SK-N-SH (cell line): ENCODE data around the gene PRR22. TPM values are rescaled to one million over a fixed set of nuclear protein-coding genes. Genes with fewer than 3 reads are reported as not detected.

Source experiments
- CTCF ChIA-PET: fragments of 300-600, 350-600 bp; formaldehyde crosslinking; extraction: SDS; loops from one replicate; lab custom pipeline; 2021; lab: Yijun Ruan, JAX
- POLR2A ChIA-PET: fragments of 350-600 bp; sonication (Branson Sonifier 250); formaldehyde crosslinking; extraction: SDS; loops from one replicate; lab custom pipeline; 2020; ENCODE audit warnings: antibody characterized with exemption, inconsistent platforms; lab: Yijun Ruan, JAX
- DNase-seq: peaks from one replicate; pipeline ENCODE4 v3.0.0; 2012
- H2AFZ ChIP-seq: fragments of 200-600 bp; sonication (generic); 2 replicates; pipeline ENCODE4 v1.8.1; 2016; ENCODE audit warnings: antibody characterized with exemption, mild to moderate bottlenecking, low read depth
- H3F3A ChIP-seq: fragments of 200-600 bp; sonication (generic); replicated peaks from 2 replicates; pipeline ENCODE3; 2016; ENCODE audit warnings: antibody characterized with exemption, mild to moderate bottlenecking; ENCODE audit not compliant: insufficient read depth
- H3K27ac ChIP-seq, 2 experiments: fragments of 200-500 bp in 1 of 2; fragments of 200-600 bp in 1 of 2; sonication (Bioruptor generic) in 1 of 2; sonication (generic), shearing (Covaris generic) in 1 of 2; 2 replicates each; pipeline versions ENCODE4 v1.5.1 to v1.6.1; 2014 to 2016; ENCODE audit warnings: low read depth in 2 of 2, inconsistent platforms in 1 of 2, low read length in 1 of 2, mild to moderate bottlenecking in 1 of 2, mixed read lengths in 1 of 2
- H3K27me3 ChIP-seq: fragments of 200-600 bp; sonication (generic), shearing (Covaris generic); 2 replicates; pipeline ENCODE4 v1.6.1; 2016; ENCODE audit warnings: mixed run types; ENCODE audit not compliant: insufficient read depth
- H3K36me3 ChIP-seq, 2 experiments: fragments of 200-500 bp in 1 of 2; fragments of 200-600 bp in 1 of 2; sonication (Bioruptor generic) in 1 of 2; sonication (generic) in 1 of 2; replicated peaks in 1 of 2; 2 replicates each; pipeline versions ENCODE3 to v1.5.1; 2014 to 2016; ENCODE audit warnings: low read length in 1 of 2, mild to moderate bottlenecking in 1 of 2; ENCODE audit not compliant: insufficient read depth in 2 of 2, control insufficient read depth in 1 of 2
- H3K4me1 ChIP-seq, 2 experiments: fragments of 200-500 bp in 1 of 2; fragments of 200-600 bp in 1 of 2; sonication (Bioruptor generic) in 1 of 2; sonication (generic), shearing (Covaris generic) in 1 of 2; 2 replicates each; pipeline versions ENCODE4 v1.5.1 to v1.6.1; 2014 to 2016; ENCODE audit warnings: low read depth in 1 of 2, low read length in 1 of 2, mixed run types in 1 of 2; ENCODE audit not compliant: insufficient read depth in 2 of 2, control insufficient read depth in 1 of 2
- H3K4me2 ChIP-seq: fragments of 200-600 bp; sonication (generic), shearing (Covaris generic); 2 replicates; pipeline ENCODE4 v1.6.1; 2017; ENCODE audit warnings: mixed run types
- H3K4me3 ChIP-seq, 2 experiments: fragments of 200-500 bp in 1 of 2; fragments of 200-600 bp in 1 of 2; sonication (Bioruptor generic) in 1 of 2; sonication (generic), shearing (Covaris generic) in 1 of 2; 2 replicates each; pipeline versions ENCODE4 v1.5.1 to v1.8.1; 2014 to 2016; ENCODE audit warnings: low read depth in 2 of 2, inconsistent platforms in 1 of 2, low read length in 1 of 2, mild to moderate bottlenecking in 1 of 2, mixed read lengths in 1 of 2, moderate library complexity in 1 of 2
- H3K79me2 ChIP-seq: fragments of 200-600 bp; sonication (generic); 2 replicates; pipeline ENCODE4 v1.8.1; 2017; ENCODE audit warnings: mild to moderate bottlenecking; ENCODE audit not compliant: insufficient read depth
- H3K9ac ChIP-seq: fragments of 200-600 bp; sonication (generic); 2 replicates; pipeline ENCODE4 v1.6.1; 2017; ENCODE audit warnings: mixed run types
- H3K9me2 ChIP-seq: fragments of 200-600 bp; sonication (generic); 2 replicates; pipeline ENCODE4 v1.6.1; 2017; ENCODE audit warnings: mixed run types
- H3K9me3 ChIP-seq: fragments of 200-600 bp; sonication (generic); 2 replicates; pipeline ENCODE4 v1.6.1; 2017; ENCODE audit warnings: mixed run types, mild to moderate bottlenecking, moderate library complexity
- H4K20me1 ChIP-seq: fragments of 200-600 bp; sonication (generic); 2 replicates; pipeline ENCODE4 v1.6.1; 2017; ENCODE audit warnings: mild to moderate bottlenecking, mixed run types; ENCODE audit not compliant: insufficient read depth
- EP300 ChIP-seq, 2 experiments: IDR thresholded peaks; 2 replicates each; pipeline versions ENCODE4 v1.4.0 to v1.6.1; 2012; ENCODE audit warnings: borderline replicate concordance in 1 of 2, low read depth in 1 of 2, low read length in 1 of 2
- EZH2phosphoT487 ChIP-seq: fragments of 200-600 bp; sonication (generic); IDR thresholded peaks from 2 replicates; pipeline ENCODE4 v1.6.1; 2017; ENCODE audit warnings: low read depth, mixed run types, mild to moderate bottlenecking, antibody characterized with exemption, moderate library complexity, borderline replicate concordance
- FOXJ3 ChIP-seq: sonication (generic); formaldehyde crosslinking; IDR thresholded peaks from 2 replicates; pipeline ENCODE4 v1.5.1; 2020; ENCODE audit warnings: mild to moderate bottlenecking, missing genetic modification reagents
- FOXM1 ChIP-seq: IDR thresholded peaks from 2 replicates; pipeline ENCODE4 v1.4.0; 2012; ENCODE audit warnings: low read depth, mild to moderate bottlenecking
- MEF2A ChIP-seq: IDR thresholded peaks from 2 replicates; pipeline ENCODE4 v1.4.0; 2012; ENCODE audit warnings: low read depth, borderline replicate concordance
- POLR2AphosphoS5 ChIP-seq: IDR thresholded peaks from 2 replicates; pipeline ENCODE4 v1.6.1; 2012; ENCODE audit warnings: low read depth, low read length
- RCOR1 ChIP-seq: fragments of 150-350 bp; IDR thresholded peaks from 2 replicates; pipeline ENCODE4 v1.6.1; 2017; ENCODE audit warnings: antibody characterized with exemption, low read length
- RFX5 ChIP-seq: IDR thresholded peaks from 2 replicates; pipeline ENCODE4 v1.6.1; 2012; ENCODE audit warnings: mild to moderate bottlenecking, improper control_type of control experiment, low read length
- RXRA ChIP-seq: IDR thresholded peaks from 2 replicates; pipeline ENCODE4 v1.4.0; 2012; ENCODE audit warnings: low read depth, mild to moderate bottlenecking, borderline replicate concordance
- SIN3A ChIP-seq: IDR thresholded peaks from 2 replicates; pipeline ENCODE4 v1.6.1; 2012; ENCODE audit warnings: low read depth, mild to moderate bottlenecking, low read length, moderate library complexity, borderline replicate concordance
- TCF12 ChIP-seq: IDR thresholded peaks from 2 replicates; pipeline ENCODE4 v1.4.0; 2012
- TEAD4 ChIP-seq: IDR thresholded peaks from 2 replicates; pipeline ENCODE4 v1.4.0; 2012; ENCODE audit warnings: mild to moderate bottlenecking, borderline replicate concordance; ENCODE audit not compliant: insufficient read depth
- YY1 ChIP-seq: IDR thresholded peaks from 2 replicates; pipeline ENCODE4 v1.4.0; 2012; ENCODE audit warnings: low read depth, mild to moderate bottlenecking
- WGBS: methylation state at CpG from one replicate; pipeline ENCODE4 v1.1.6; 2017; ENCODE audit warnings: low lambda C conversion rate; 5-methylcytosine and 5-hydroxymethylcytosine counted together
- polyA plus RNA-seq, 3 experiments: library from polyadenylated mRNA; depleted of rRNA; stranded (reverse); fragments of >200 nt; gene quantifications; 2 replicates each; pipeline ENCODE4 v1.2.3, GENCODE V29; 2012
- TF ChIP-seq, protein P1 (sequence below): fragments of 200-600 bp; sonication (generic); IDR thresholded peaks from 2 replicates; pipeline ENCODE4 v1.6.1; 2017; ENCODE audit warnings: antibody characterized with exemption, mild to moderate bottlenecking, moderate library complexity
- TF ChIP-seq, protein P2 (sequence below): fragments of 150-350 bp; IDR thresholded peaks from 2 replicates; pipeline ENCODE4 v1.6.1; 2017; ENCODE audit warnings: antibody characterized with exemption, low read length, low read depth, borderline replicate concordance
- TF ChIP-seq, protein P3 (sequence below): IDR thresholded peaks from 2 replicates; pipeline ENCODE4 v1.4.0; 2012; ENCODE audit warnings: low read depth, borderline replicate concordance

The PRR22 gene
- polyA plus RNA-seq, 1 of the 3 experiments (the other 2 are of a cell fraction), result 0.82 TPM

GRCh38 chr19:5789886-5790558, 5.5 kb upstream of the PRR22 start:
- no peaks in the 10 kb centered on the region for H3K27me3 ChIP-seq
- DNase-seq, result no peak
- H3K9me2 ChIP-seq, result no peaks in the 10 kb centered on the region
- H3K36me3 ChIP-seq, result peaks cover 0 to 42% of the 10 kb centered on the region in 2 experiments
- CTCF ChIA-PET, result interaction anchor here (0.7 to 2.9 kb wide), 4 partner anchors 9 to 232 kb away, joined by 3 to 12 read pairs (median 8); partner anchors contain the start of gene NRTN
- H2AFZ ChIP-seq, result no peak overlapping the region; the same call in 1 of the 2 replicates
- peak overlapping the region; percentile 92; the same call in 1 of the 2 replicates for H3K9ac ChIP-seq
- 0 out of 2 replicates have a peak, but pooled peaks cover 5% of the 10 kb centered on the region for H4K20me1 ChIP-seq
- peaks cover 0 to 8% of the 10 kb centered on the region in 2 experiments; a peak in 1 of 4 replicates for H3K4me1 ChIP-seq
- WGBS, result 53% methylated on average over 16 of the region's 26 CpGs
- no peak for TF ChIP-seq MEF2A
- no peak for TF ChIP-seq FOXJ3
- TF ChIP-seq RFX5, result no peak
- TF ChIP-seq POLR2AphosphoS5, result no peak
- no peak for TF ChIP-seq FOXM1
- no peak for TF ChIP-seq TCF12
- TF ChIP-seq, protein P1, sequence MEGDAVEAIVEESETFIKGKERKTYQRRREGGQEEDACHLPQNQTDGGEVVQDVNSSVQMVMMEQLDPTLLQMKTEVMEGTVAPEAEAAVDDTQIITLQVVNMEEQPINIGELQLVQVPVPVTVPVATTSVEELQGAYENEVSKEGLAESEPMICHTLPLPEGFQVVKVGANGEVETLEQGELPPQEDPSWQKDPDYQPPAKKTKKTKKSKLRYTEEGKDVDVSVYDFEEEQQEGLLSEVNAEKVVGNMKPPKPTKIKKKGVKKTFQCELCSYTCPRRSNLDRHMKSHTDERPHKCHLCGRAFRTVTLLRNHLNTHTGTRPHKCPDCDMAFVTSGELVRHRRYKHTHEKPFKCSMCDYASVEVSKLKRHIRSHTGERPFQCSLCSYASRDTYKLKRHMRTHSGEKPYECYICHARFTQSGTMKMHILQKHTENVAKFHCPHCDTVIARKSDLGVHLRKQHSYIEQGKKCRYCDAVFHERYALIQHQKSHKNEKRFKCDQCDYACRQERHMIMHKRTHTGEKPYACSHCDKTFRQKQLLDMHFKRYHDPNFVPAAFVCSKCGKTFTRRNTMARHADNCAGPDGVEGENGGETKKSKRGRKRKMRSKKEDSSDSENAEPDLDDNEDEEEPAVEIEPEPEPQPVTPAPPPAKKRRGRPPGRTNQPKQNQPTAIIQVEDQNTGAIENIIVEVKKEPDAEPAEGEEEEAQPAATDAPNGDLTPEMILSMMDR, result no peak
- no peak for TF ChIP-seq YY1
- TF ChIP-seq RCOR1, result no peak
- TF ChIP-seq EZH2phosphoT487, result no peak
- TF ChIP-seq TEAD4, result no peak
- TF ChIP-seq SIN3A, result no peak
- TF ChIP-seq RXRA, result no peak
- TF ChIP-seq, protein P2, sequence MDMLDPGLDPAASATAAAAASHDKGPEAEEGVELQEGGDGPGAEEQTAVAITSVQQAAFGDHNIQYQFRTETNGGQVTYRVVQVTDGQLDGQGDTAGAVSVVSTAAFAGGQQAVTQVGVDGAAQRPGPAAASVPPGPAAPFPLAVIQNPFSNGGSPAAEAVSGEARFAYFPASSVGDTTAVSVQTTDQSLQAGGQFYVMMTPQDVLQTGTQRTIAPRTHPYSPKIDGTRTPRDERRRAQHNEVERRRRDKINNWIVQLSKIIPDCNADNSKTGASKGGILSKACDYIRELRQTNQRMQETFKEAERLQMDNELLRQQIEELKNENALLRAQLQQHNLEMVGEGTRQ, result no peak
- TF ChIP-seq EP300 (IDR thresholded peaks at IDR 0.05; ENCODE audit: borderline replicate concordance in 1 of 2, low read depth in 1 of 2, low read length in 1 of 2), result no peak
- TF ChIP-seq, protein P3, sequence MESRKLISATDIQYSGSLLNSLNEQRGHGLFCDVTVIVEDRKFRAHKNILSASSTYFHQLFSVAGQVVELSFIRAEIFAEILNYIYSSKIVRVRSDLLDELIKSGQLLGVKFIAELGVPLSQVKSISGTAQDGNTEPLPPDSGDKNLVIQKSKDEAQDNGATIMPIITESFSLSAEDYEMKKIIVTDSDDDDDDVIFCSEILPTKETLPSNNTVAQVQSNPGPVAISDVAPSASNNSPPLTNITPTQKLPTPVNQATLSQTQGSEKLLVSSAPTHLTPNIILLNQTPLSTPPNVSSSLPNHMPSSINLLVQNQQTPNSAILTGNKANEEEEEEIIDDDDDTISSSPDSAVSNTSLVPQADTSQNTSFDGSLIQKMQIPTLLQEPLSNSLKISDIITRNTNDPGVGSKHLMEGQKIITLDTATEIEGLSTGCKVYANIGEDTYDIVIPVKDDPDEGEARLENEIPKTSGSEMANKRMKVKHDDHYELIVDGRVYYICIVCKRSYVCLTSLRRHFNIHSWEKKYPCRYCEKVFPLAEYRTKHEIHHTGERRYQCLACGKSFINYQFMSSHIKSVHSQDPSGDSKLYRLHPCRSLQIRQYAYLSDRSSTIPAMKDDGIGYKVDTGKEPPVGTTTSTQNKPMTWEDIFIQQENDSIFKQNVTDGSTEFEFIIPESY, result no peak
- POLR2A ChIA-PET, result interaction anchor here (0.6 to 1.0 kb wide), 2 partner anchors 70 to 163 kb away, joined by 4 read pairs; partner anchors contain the start of genes CATSPERD and LONP1
- H3K4me2 ChIP-seq, result peak overlapping the region; percentile 86
- peaks cover 8% of the 10 kb centered on the region; the same call in 1 of the 2 replicates for H3K79me2 ChIP-seq
- H3K27ac ChIP-seq, result peak overlapping the region; percentile 54 to 95; a peak in 2 of 4 replicates
- no peaks in the 10 kb centered on the region for H3F3A ChIP-seq
- H3K4me3 ChIP-seq, result peak overlapping the region; percentile 73 to 97
- H3K9me3 ChIP-seq, result no peaks in the 10 kb centered on the region
